ENCODE results near the gene TRAPPC3.
A peak's percentile ranks its signal among the peaks of the same experiment; 100 is the strongest.
"Not testable (repeated sequence)": the region's sequence is repeated elsewhere in the genome, so short reads cannot be mapped to it uniquely, and the experiment has no call there.

The TRAPPC3 gene

GRCh38 chr1:36149237-36149972 is at the start of gene TRAPPC3:
Gene TRAPPC3, minus strand, starts transcription at chr1:36149486. Its CDS starts 108 bp downstream, at chr1:36149378.
- peak; percentile 99 for DNase-seq

- DNase-seq, result no peak
Observed at GRCh38 chr1:36198641-36199040, 49.4 kb upstream of the TRAPPC3 start.

- not testable (repeated sequence) for DNase-seq
Observed at GRCh38 chr1:36196805-36197204, 47.5 kb upstream of the TRAPPC3 start.

GRCh38 chr1:36187800-36188593 is 38.7 kb upstream of the TRAPPC3 start:
- peak; percentile 76 to 82 for DNase-seq

GRCh38 chr1:36183309-36183856 is 34.1 kb upstream of the TRAPPC3 start:
- DNase-seq, result no peak

- DNase-seq, result no peak
Observed at GRCh38 chr1:36182734-36183133, 33.4 kb upstream of the TRAPPC3 start.

GRCh38 chr1:36179220-36179600 is 29.9 kb upstream of the TRAPPC3 start:
- no peak for DNase-seq

- no peak for DNase-seq
Observed at GRCh38 chr1:36178471-36179219, 29.4 kb upstream of the TRAPPC3 start.

GRCh38 chr1:36177589-36178431 is 28.5 kb upstream of the TRAPPC3 start:
- DNase-seq, result no peak

- no peak for DNase-seq
Observed at GRCh38 chr1:36176106-36176949, 27.0 kb upstream of the TRAPPC3 start.

GRCh38 chr1:36175137-36176095 is 26.1 kb upstream of the TRAPPC3 start:
- DNase-seq, result no peak

GRCh38 chr1:36174713-36175112 is 25.4 kb upstream of the TRAPPC3 start:
- no peak for DNase-seq

GRCh38 chr1:36172983-36173382 is 23.7 kb upstream of the TRAPPC3 start:
- DNase-seq, result no peak

- no peak for DNase-seq
Observed at GRCh38 chr1:36172017-36172747, 22.9 kb upstream of the TRAPPC3 start.

- no peak for DNase-seq
Observed at GRCh38 chr1:36170643-36171412, 21.5 kb upstream of the TRAPPC3 start.

- DNase-seq, result no peak
Observed at GRCh38 chr1:36168514-36168913, 19.2 kb upstream of the TRAPPC3 start.

GRCh38 chr1:36166938-36167905 is 17.9 kb upstream of the TRAPPC3 start:
- no peak for DNase-seq
